Epithelial cell of prostate (primary cell): ENCODE results near the gene MRPL37.
A peak's percentile ranks its signal among the peaks of the same experiment; 100 is the strongest.

ENCODE experiments used
- DNase-seq: peaks from one replicate; pipeline ENCODE4 v3.0.0-alpha.2; 2011; ENCODE audit warnings: low read depth, low spot score
- H3K27ac ChIP-seq: fragments of 450-650 bp; 2 replicates; pipeline ENCODE4 v1.5.1; 2017; ENCODE audit warnings: mild to moderate bottlenecking

MRPL37 gene

DNA sequence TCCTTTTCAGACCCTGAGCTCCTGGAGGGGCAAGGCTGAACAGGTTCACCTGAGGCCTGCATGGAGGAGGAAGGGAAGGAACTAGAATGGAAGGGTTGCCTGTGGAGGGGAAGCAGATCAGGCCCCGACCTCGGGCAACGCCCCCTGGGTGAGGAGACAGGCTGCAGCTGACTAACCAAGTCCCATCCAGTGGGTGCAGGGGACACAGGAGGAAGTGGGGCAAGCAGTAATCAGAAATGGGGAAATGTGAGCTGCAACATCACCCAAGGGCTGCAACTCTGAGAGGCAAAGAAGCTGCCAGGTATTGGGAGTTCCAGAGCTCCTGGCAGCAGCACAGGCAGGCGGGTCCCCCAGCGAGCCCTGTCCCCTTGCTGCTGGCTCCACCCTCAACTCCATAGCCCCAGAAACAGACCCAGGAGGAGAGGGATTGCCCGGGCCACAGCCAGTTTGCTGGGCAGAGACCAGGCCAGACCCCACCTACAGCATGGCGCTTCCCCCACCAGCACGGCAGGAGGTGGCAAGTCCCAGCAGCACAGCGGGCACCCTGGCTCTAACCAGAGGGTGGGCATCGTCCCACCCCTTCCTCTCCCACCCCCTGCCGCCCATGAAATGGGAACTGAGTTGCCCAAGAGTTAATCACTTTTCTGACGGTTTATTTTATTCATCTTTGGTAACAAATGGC is 38.5 kb downstream of the MRPL37 start:
- H3K27ac ChIP-seq = no peak overlapping the region
- DNase-seq = no peak

DNA sequence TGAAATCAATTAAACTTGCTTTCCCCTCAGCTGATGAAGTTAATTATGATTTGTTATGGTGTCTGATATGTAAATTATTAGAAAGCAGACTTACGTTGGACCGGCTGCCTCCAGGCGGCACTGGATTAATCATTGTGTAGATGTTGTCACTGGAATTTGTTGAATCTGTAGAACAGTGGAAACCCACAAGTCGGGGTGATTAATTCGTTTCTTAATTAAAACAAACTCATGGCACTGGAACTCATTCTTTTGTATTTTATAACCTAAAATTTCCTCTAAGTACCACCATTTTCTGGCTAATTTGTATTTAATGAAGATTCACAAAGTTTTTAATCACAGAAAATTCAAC is 39.0 kb downstream of the MRPL37 start:
- H3K27ac ChIP-seq = no peak overlapping the region
- no peak for DNase-seq

DNA sequence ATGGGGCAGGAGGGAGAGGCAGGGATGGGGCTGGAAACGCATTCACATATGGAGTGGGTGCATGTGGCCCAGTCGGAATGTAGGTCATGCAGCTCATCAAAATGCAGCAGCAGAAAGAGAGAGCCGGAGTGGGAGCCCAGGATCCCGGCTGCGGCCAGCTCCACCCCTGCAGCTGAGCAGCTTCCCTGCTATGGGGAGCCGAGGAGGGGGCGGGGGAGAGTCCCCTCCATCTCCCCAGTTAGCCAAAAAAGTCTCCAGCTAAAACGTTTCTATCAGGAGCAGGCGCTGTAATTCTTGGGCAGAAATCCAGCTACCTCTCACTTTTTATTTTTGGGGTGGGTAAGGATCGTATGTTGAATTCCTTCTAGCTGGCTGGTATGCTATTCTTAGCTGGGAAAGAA is 39.7 kb downstream of the MRPL37 start:
- no peak overlapping the region for H3K27ac ChIP-seq
- no peak for DNase-seq

DNA sequence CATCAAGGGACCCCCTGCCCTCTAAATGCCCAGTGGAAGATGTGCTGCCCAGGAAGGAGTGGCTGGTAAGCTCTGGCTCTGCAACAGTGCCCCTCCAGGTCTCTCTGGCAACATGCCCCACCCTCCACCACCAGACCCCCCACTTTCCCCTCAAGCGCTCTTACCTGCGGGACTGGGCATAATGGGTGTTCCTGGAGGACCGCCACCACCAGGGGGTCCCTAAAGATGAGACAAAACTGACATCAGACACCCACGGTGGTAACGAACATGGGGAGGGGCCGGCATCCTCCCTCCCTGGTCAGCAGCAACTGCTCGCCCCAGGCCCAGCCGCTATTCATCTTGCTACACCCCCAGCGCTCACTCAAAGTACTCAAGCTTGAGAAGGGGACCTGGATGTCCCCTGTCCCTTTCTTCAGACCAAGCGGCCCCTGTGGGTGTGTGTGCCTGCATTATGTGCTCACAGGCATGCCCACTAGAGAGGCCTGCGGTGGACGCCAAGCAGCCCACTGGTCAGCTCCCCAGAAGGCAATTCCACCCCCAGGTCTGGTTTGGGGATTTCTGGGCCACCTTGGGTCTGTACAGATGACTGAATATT is 40.9 kb downstream of the MRPL37 start:
- no peak for DNase-seq
- H3K27ac ChIP-seq = no peak overlapping the region

DNA sequence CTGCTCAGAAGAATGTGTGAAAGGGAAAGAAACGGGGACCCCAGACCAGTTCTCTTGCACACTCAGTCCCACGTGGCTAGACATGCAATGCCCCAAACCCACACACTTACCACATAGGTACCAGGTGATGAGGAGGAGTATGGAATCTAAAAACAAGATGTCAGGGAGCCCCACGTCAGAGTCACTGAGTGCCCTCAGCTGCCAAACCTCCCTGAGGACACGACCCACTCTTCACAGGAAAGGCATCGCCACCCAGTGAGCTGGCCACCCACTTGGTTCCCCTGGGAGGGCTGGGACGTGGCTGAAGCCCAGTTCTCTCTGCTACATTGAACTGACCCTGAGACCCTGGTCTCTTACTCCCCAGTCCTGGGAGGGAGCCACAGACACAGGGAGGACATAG is 41.4 kb downstream of the MRPL37 start:
- no peak for DNase-seq
- H3K27ac ChIP-seq = no peak overlapping the region

DNA sequence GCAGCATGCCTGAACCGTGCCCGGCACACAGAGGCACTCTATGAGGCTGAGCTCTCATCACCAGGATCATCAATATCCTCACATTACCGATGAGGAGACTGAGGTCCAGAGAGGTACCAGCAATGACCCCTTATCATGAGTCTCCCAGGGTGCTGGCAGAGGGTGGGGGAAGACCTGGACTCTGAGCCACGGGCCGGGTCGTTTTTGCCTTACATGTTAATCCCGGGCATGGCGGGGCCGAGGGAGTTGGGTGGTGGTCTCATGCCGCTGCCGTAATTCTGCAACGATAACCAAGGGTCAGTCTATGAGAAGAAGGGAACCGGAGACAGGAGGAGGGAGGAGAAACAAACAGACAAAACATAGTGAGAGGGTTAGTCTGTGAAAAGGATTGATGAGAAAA is 43.1 kb downstream of the MRPL37 start:
- no peak for DNase-seq

DNA sequence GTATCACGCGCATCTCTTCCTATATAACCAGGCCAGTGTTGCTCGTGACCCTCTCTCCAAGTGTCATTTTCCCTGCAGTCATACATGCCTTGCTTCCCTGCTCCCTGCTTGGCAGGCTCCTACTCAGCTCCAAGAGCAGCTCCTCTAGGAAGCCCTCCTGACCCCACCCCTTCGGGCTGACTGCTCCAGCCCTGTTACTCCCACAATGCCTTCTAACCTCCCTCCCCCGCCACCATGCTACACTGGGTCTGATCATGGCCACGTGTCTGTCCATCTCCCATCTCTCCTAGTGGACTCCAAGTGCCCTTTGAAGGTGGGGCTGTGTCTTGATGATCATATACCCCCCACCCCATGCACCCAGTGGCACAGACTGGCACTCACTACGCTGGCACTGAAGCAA is 44.7 kb downstream of the MRPL37 start:
- no peak for DNase-seq
- H3K27ac ChIP-seq = no peak overlapping the region

More for the DNA sequence above, 43.1 kb downstream of the MRPL37 start:
- H3K27ac ChIP-seq = no peak overlapping the region

DNA sequence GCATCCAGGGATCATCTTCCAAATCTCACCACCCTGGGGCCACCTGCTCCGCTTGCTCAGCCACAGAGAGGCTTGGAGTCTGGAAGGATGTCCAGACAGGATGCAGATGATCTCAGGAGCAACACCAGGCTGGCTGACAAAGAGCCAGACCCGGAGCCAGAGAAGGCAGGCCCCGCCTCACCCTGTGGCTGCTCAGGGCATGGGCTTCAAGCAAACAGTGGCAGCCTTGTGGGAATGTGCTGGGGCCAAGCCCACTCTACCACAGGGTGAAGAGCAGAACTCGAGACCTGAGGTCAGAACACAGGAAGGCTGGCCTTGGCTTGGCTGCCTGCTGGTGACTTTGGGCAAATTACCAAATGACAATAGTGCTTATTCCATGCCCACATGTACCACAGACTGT is 45.5 kb downstream of the MRPL37 start:
- no peak overlapping the region for H3K27ac ChIP-seq
- DNase-seq = no peak

DNA sequence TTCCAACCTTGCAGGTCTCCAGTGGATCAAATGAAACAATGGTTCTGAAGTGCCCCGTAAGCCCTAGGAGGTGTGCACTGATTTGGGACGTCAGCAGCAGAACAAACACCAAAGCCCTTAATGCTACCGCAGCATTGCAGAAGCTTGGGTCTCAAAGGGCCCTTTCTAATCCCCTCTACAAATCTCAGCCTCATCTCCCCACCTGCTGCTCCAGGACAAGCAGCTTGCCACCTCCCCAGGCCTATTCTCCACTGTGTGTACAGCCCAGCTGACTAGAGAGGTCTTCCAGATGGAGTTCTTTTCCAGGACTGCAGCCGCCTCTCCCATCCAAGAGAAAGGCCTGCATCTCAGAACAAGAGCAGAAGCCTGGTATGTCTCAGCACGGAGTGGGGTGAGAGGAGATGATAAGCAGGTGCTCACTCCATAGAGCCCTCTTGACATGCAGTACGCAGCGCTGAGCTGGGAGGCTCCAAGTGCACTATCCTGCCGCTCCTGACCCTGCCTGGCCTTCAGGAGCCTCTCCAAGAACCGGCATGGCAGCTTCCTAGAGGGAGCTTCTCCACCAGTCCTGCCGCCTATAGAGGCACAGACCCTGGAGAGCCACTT is 46.3 kb downstream of the MRPL37 start:
- no peak overlapping the region for H3K27ac ChIP-seq

DNA sequence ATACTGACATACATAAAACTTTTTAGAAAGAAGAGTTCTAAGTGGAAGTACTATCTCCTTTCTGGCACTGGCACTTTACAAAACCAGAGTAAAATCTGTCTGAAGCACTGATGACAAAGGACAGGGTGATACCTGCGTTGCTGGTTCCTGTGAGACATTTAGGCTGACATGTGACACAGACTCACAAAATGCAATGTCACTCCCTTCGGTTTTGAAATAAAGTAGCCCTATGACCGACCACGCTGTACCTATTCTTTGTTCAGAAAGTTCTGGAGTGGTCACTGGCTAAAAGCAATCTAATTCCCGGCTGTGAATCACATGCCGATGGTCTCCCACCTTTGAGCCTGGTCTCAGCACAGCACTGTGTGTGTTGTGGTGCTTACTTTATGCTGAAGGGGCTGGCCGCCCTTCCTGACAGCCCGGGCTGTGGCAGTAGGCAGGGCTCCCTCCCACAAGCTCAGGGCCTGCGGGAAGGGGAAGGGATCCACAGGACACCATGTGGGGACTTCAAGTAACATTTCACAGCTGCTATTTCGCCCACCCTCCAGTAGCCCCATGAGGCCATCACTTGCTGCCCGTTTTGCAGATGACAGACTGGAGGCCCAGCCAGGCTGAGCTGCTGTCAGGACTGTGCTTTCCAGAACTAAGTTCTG is 48.0 kb downstream of the MRPL37 start:
- no peak for DNase-seq
- H3K27ac ChIP-seq = no peak overlapping the region

More for the DNA sequence above, 46.3 kb downstream of the MRPL37 start:
- DNase-seq = no peak

DNA sequence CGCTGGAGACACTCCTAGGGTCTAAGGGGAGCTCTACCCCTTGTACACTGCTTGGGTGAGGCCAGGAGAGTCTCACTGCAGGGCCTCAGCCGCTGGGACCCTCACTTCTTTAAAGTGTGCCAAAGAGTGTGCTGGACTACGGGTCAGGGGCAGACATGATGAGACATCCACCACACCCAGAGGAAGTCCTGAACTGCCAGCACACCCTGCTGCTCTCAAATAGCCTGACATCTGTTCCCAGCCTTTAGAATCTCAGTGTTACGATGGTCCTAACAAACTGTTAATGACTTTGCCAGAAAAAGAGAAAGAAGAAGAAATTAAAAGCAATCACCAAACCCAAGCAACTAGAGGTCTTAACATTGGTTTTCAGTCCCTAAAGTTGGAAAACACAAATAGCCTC is 49.0 kb downstream of the MRPL37 start:
- DNase-seq = no peak
- H3K27ac ChIP-seq = no peak overlapping the region

DNA sequence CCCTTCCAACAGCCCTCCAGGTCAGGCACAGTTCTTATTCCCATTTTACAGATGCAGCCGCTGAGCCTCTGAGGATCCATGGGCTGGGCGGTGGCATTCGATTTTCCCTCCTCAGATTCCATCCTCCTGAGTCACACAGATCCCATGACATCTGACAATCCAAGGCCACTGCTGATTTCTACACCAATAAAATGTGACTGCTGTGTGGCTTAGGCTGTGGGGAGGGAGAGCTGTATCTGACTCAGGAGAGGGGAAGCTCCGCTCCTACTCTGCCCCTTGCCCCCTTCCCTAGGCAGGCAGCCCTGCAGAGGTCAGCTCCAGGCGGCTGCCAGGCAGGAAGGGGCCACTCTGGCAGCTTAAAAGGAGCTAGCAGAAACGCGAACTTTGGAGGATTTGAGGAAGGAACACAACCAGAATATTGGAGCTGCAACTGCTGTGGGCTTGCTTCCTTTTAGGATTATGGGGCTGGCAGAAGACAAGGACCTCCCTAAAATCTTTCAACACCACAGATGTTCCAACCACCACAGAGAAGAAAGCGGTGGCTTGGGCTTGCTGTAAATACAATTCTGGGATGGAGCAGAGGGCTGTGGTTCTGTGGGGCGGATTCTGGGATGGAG is 50.0 kb downstream of the MRPL37 start:
- no peak for DNase-seq
- no peak overlapping the region for H3K27ac ChIP-seq

DNA sequence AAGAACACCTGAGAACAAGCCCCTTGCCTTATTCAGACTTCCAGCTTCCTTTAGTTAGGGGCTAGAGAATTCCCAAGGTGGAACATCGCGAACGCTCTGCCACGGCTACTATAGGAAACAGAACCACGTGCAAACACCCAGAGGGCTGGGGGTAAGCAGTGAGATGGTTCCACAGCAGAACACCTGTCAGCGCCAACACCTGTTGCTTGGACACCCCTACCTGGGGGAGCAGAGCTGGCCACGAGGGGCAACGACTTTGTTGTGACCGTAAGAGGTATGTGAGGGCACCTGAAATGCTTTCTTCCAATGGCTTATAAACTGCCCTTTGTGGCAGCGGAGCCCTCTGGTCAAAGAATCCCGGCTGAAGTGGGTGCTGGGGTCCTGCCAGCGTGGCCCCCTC is 50.7 kb downstream of the MRPL37 start:
- no peak for DNase-seq
- H3K27ac ChIP-seq = no peak overlapping the region

DNA sequence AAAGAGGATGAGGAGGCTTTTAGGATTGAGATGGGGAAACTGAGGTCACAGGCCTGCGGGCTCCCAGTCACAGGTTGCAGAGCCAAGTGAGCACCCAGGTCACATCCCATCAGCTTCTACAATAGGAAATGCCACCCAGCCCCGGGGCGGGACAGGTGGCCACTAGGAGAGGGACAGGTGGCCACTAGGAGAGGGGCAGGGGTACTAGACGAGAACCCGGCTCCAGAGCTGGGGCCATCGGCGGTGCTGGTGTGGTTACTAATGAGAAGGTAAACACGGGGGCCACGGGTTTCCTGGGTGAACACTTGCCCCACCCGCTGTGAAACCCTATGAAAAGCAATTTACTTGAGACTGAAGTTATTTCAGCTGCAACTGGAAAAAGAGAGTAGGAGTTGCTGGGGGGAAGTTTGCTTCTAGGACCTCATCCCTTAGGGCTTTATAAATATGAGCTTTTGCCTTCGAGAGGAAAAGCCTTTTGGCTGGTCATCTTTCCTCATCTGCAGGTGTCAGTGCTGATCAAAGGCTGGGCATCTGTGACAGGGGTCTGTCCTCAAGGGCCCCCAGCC is 52.5 kb downstream of the MRPL37 start:
- no peak overlapping the region for H3K27ac ChIP-seq
- no peak for DNase-seq

DNA sequence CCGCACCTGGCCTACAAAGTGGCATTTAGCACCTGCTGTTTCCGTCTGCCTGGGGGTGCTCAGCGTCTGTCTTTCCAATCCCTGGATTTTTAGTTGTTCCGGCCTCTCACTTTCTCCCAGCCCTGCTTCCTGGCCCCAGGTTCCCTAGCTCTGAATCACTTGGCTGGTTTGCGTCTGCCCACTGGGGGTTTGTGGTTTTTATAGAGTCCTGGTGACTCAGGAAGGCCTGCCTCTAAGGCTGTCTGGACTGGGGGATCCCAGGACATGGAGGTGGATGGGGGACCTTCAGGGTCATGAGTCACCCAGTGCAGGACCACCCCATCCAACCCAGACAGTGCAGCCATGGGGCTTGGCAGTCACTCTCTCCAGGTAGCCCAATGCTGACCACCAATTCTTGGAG is 53.5 kb downstream of the MRPL37 start:
- H3K27ac ChIP-seq = no peak overlapping the region
- peak; percentile 37 for DNase-seq

DNA sequence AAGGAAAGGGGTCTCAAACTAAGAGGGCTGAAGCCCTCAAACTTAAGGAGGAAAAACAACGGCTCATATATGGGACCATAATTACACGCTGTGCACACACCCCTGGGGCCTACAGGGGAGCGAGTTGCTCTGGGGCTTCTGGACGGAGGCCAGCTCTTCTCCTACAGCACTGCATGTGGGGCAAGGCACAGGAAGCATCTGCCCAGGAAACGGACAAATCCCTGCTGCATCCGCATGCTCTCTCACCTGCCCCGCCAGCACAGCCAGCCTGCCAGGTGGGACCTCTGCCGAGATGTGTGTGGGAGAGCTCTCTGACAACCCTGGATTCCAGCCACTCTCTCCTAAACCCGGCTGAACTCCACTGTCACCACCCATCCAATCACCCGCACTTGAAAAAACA is 54.1 kb downstream of the MRPL37 start:
- DNase-seq = no peak
- no peak overlapping the region for H3K27ac ChIP-seq

DNA sequence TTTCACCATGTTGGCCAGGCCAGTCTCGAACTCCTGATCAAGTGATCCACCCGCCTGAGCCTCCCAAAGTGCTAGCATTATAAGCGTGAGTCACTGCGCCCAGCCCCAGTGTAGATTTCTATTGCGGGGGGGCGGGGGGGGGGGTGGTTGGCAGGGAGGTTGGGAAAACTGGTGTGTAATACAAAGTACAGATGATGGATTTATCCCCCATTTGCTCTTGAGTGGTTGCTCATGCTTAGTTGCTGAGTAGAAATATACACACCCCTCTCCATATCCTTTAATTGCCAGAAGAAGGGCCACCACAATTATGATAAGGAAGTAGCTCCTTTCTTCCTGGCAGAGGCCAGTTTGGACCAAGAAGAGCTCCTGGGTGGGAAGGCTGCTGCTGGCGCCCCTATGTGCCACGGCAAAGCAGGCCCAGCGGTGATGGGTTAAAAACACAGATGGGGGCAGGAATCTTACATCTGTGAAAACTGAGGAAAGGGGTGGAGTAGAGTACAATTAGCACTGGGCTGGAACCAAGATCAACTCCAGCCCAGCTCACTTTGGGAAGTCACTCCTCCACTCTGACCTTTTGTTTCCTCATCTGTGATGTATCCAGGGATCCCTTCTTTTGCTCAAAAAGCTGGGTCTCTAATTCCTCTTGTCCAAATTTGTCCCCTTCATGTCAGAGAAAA is 55.2 kb downstream of the MRPL37 start:
- H3K27ac ChIP-seq = no peak overlapping the region

DNA sequence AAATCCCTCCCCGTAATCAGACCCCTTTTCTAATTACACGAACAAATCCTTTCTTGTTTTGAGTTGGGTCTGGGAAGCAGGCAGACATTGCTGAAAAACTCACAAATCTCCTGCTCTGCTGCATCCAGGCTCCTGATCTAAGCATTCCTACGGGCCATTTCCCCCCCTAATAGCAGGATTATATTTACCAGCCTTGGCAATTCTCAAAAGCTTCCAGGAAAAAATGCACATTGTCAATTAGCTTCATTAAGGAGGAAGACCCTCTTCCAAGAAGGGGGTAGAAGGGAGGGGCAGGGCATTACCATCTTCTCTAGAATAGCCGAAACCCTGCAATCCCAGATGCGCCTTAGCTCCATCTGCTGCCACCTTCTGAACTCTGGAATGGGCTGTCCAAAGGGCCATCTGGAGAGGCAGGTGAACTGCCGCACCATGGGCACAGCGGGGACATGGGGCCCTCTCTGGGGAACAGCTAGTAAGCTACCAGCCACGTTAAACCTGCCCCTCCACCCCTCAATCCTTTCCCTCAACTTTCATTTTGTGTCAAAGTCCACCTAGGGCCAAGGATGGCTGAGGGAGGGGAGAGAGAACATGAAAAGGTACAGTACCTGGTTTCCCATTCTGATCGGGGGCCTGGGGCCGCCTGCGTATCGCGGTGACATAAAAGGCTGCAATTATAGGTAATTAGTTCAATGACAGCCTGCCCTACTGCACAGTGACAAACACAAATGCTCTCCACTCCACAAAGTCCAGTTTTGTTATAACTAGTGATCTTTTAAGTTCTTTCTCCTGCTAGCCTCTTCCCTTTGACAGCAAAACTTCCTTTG is 56.8 kb downstream of the MRPL37 start:
- DNase-seq = no peak
- H3K27ac ChIP-seq = no peak overlapping the region

More for the DNA sequence above, 55.2 kb downstream of the MRPL37 start:
- DNase-seq = no peak

DNA sequence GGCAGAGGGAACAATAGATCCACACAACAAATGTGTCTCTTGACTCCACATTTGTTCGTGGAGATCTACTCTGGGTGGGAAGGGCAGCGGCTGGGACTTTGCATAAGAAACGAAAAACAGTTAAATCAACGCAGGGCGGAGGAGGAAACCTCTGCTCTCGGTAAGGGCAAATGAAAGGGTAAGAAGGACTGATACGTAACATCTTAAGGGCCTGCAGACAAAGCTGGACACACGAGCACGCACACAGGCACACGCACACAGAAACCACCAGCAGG is 57.3 kb downstream of the MRPL37 start:
- no peak for DNase-seq
- no peak overlapping the region for H3K27ac ChIP-seq

DNA sequence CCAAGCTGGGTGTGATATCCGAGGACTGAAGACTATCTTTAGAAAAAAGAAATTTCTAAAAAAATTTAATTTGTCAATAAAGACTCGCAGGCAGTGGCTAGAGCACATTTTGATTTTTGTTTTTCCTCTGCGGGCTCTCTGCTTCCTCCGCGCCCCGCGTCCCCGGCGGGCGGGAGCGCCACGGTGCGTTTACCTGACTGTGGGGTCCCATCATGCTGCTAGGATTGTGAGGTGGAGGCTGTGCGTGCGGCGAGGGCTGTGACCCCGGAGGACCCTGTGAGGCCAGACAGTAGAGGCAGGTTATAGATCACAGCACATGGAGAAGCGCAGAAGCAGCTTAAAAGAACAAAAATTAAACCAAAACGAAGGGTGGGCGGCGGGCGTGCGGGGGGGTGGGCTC is 57.9 kb downstream of the MRPL37 start:
- H3K27ac ChIP-seq = no peak overlapping the region
- no peak for DNase-seq
